Activated T-cell treated with anti-CD3 and anti-CD28 coated beads, Interleukin-2, amount 50 U/mL, for 72 hours (primary cell): ENCODE measurements around the gene MT1M. TPM values are rescaled to one million over a fixed set of nuclear protein-coding genes. Genes with fewer than 3 reads are reported as not detected.

ENCODE experiments used
- total RNA-seq, 2 donors: library from RNA; stranded (reverse); gene quantifications; one replicate each; pipeline ENCODE4 v1.2.3, GENCODE V29; 2022

Gene MT1M
- total RNA-seq, 2 donors from 2014 or later = 0.91 TPM; not detected in 1

Other genes starting within 250 kb of the MT1M start
- gene AMFR, start 207.1 kb upstream of the MT1M start, total RNA-seq = 10 to 100 TPM; 70.1 to 75.0 TPM
- gene NUDT21, start 181.3 kb upstream of the MT1M start, total RNA-seq = 100 to 1,000 TPM; 304 to 350 TPM
- 10 to 100 TPM; 62.6 to 66.1 TPM for gene OGFOD1, start 181.1 kb upstream of the MT1M start, total RNA-seq
- gene BBS2, start 112.6 kb upstream of the MT1M start, total RNA-seq = 10 to 100 TPM; 25.7 to 27.6 TPM
- gene MT4, start 67.6 kb upstream of the MT1M start, total RNA-seq = not detected
- 1 to 10 TPM; 3.9 to 6.8 TPM for gene MT3, start 43.1 kb upstream of the MT1M start, total RNA-seq
- 100 to 1,000 TPM; 391 to 529 TPM for gene MT2A, start 24.1 kb upstream of the MT1M start, total RNA-seq
- gene MT1E, start 6.9 kb upstream of the MT1M start, total RNA-seq = 100 to 1,000 TPM in 1 of 2 donors, 10 to 100 TPM in 1; 94.7 to 204 TPM
- 1 to 10 TPM in 1 of 2 donors, under 1 TPM in 1; 0.74 to 1.5 TPM for gene MT1A, start 6.0 kb downstream of the MT1M start, total RNA-seq
- not detected for gene MT1B, start 19.2 kb downstream of the MT1M start, total RNA-seq
- 10 to 100 TPM; 39.1 to 48.4 TPM for gene MT1F, start 25.3 kb downstream of the MT1M start, total RNA-seq
- gene MT1G, start 35.4 kb downstream of the MT1M start, total RNA-seq = 10 to 100 TPM; 26.8 to 45.6 TPM
- gene MT1H, start 37.2 kb downstream of the MT1M start, total RNA-seq = 10 to 100 TPM in 1 of 2 donors, 1 to 10 TPM in 1; 9.6 to 37.5 TPM
- gene MT1X, start 49.8 kb downstream of the MT1M start, total RNA-seq = 10 to 100 TPM; 39.4 to 39.8 TPM
- 100 to 1,000 TPM; 112 to 155 TPM for gene NUP93, start 97.5 kb downstream of the MT1M start, total RNA-seq
- gene SLC12A3, start 232.5 kb downstream of the MT1M start, total RNA-seq = not detected